ENCODE results near the gene LTBP1. TPM values are rescaled to one million over a fixed set of nuclear protein-coding genes. Genes with fewer than 3 reads are reported as not detected.

Gene LTBP1
- total and polyA plus RNA-seq, 8 donors = 11.0 to 134 (median 25.6) TPM

- Histone ChIP-seq H3K36me3 (no peaks in the 10 kb centered on the region), H3K9me3 (peaks cover 0 to 6% (median 3%) of the 10 kb centered on the region in 4 donors), H3K4me3 (no peak overlapping the region), H3K27me3 (no peaks in the 10 kb centered on the region), H3K4me1 (peaks cover 0 to 15% (median 8%) of the 10 kb centered on the region in 4 donors), H3K27ac (peak overlapping the region in 3 of 5 donors; percentile 10 to 41 (median 31))
- no peak for DNase-seq
- 84 to 91% (median 90%) methylated on average over 6 of the region's 6 CpGs for WGBS, 5 donors
- intact Hi-C loops (cut with DNase I; ENCODE audit: low total_unique reads) = no loop called here
- no peak for TF ChIP-seq EP300 (IDR thresholded peaks at IDR 0.05)
Measured at GRCh38 chr2:33020883-33021282, 74.1 kb downstream of the LTBP1 start.

DNA sequence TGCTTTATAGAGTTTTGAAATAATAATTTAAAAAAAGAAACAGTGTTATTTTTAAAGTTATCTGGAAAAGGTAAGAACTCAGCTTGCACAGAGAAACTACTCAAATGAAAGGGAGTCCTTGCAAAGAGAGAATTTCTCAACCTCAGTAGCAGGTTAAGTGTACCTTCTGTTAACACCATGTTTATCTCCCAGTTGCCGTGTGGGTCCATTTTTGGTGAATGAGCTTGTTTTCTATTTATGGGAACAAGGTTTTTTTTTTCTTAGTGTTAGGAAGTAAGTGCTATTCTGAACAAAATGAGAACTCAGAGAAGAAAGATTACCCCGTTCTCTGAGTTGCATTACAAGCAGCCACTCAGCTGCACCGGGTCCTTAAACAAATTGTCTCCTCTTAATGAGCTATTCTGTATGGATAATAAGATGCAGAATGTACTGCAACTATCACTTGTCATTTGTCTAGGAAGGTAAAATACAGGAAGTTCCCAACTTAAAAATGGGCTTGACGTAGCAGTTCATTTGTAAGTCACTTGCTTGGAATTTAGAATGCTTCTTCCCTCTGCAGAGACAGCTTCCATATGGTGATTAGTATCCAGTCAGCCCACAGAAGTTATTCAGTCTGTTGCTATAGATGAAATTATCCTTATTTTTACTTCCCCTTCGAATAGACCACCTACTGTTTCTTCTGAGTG, 74.9 kb downstream of the LTBP1 start:
- intact Hi-C loops (cut with DNase I; ENCODE audit: low total_unique reads) = no loop called here
- Histone ChIP-seq H3K36me3 (no peaks in the 10 kb centered on the region), H3K9me3 (peaks cover 0 to 6% (median 3%) of the 10 kb centered on the region in 4 donors), H3K4me1 (peaks cover 0 to 11% (median 7%) of the 10 kb centered on the region in 4 donors), H3K27ac (peak overlapping the region in 3 of 5 donors; percentile 31 to 52 (median 41)), H3K27me3 (no peaks in the 10 kb centered on the region), H3K4me3 (no peak overlapping the region)
- WGBS, 5 donors = 30 to 71% (median 61%) methylated on average over 5 of the region's 5 CpGs
- DNase-seq = peak in 1 of 2 donors; percentile 64
- TF ChIP-seq POLR2AphosphoS5 (IDR thresholded peaks at IDR 0.05) (peak in 2 of 3 donors; percentile 12 to 17), POLR2A (IDR thresholded peaks at IDR 0.05) (no peak)

GRCh38 chr2:33022395-33022985, 75.7 kb downstream of the LTBP1 start:
- intact Hi-C loops (cut with DNase I; ENCODE audit: low total_unique reads) = no loop called here
- WGBS, 5 donors = 84 to 92% (median 86%) methylated on average over 2 of the region's 2 CpGs
- Histone ChIP-seq H3K4me3 (no peak overlapping the region), H3K36me3 (no peaks in the 10 kb centered on the region), H3K27ac (peak overlapping the region in 3 of 5 donors; percentile 31 to 52 (median 41)), H3K9me3 (peaks cover 0 to 6% (median 3%) of the 10 kb centered on the region in 4 donors), H3K4me1 (peaks cover 0 to 10% (median 7%) of the 10 kb centered on the region in 4 donors), H3K27me3 (no peaks in the 10 kb centered on the region)
- no peak for TF ChIP-seq POLR2AphosphoS5 (IDR thresholded peaks at IDR 0.05)
- TF ChIP-seq, protein P1, sequence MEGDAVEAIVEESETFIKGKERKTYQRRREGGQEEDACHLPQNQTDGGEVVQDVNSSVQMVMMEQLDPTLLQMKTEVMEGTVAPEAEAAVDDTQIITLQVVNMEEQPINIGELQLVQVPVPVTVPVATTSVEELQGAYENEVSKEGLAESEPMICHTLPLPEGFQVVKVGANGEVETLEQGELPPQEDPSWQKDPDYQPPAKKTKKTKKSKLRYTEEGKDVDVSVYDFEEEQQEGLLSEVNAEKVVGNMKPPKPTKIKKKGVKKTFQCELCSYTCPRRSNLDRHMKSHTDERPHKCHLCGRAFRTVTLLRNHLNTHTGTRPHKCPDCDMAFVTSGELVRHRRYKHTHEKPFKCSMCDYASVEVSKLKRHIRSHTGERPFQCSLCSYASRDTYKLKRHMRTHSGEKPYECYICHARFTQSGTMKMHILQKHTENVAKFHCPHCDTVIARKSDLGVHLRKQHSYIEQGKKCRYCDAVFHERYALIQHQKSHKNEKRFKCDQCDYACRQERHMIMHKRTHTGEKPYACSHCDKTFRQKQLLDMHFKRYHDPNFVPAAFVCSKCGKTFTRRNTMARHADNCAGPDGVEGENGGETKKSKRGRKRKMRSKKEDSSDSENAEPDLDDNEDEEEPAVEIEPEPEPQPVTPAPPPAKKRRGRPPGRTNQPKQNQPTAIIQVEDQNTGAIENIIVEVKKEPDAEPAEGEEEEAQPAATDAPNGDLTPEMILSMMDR (IDR thresholded peaks at IDR 0.05) = no peak
- TF ChIP-seq POLR2A (IDR thresholded peaks at IDR 0.05) = no peak
- no peak for TF ChIP-seq EP300 (IDR thresholded peaks at IDR 0.05)
- no peak for DNase-seq

GRCh38 chr2:33022989-33023727, 76.4 kb downstream of the LTBP1 start:
- TF ChIP-seq POLR2AphosphoS5 (IDR thresholded peaks at IDR 0.05) = peak in 1 of 3 donors; percentile 32
- no peak for TF ChIP-seq EP300 (IDR thresholded peaks at IDR 0.05)
- TF ChIP-seq, protein P1 (IDR thresholded peaks at IDR 0.05) = no peak
- no peak for TF ChIP-seq POLR2A (IDR thresholded peaks at IDR 0.05)
- intact Hi-C loops (cut with DNase I; ENCODE audit: low total_unique reads) = no loop called here
- Histone ChIP-seq H3K4me1 (peaks cover 0 to 10% (median 7%) of the 10 kb centered on the region in 4 donors), H3K27ac (peak overlapping the region in 2 of 5 donors; percentile 4 to 41), H3K36me3 (no peaks in the 10 kb centered on the region), H3K4me3 (no peak overlapping the region), H3K9me3 (peaks cover 0 to 6% (median 3%) of the 10 kb centered on the region in 4 donors), H3K27me3 (no peaks in the 10 kb centered on the region)
- DNase-seq = peak in 1 of 2 donors; percentile 34
- 33 to 40% (median 35%) methylated on average over 6 of the region's 6 CpGs for WGBS, 5 donors
